Measurements from ENCODE around the gene PSG4. TPM values are rescaled to one million over a fixed set of nuclear protein-coding genes. Genes with fewer than 3 reads are reported as not detected.

Gene PSG4
- polyA plus RNA-seq, 1 experiment = 5.7 TPM

Other genes with a start within 250 kb of the PSG4 start
- gene PSG11, start 179.2 kb downstream of the PSG4 start, polyA plus RNA-seq (2011; rRNA removed) = 0.80 and 0.83 TPM in 2 replicates
- 3.9 and 4.6 TPM in 2 replicates for gene PSG2, start 122.9 kb downstream of the PSG4 start, polyA plus RNA-seq (2011; rRNA removed)
- 674 and 893 TPM in 2 replicates for gene PSG5, start 19.1 kb downstream of the PSG4 start, polyA plus RNA-seq (2011; rRNA removed)
- gene PSG9, start 63.9 kb upstream of the PSG4 start, polyA plus RNA-seq (2011; rRNA removed) = 5.5 and 8.6 TPM in 2 replicates
- gene CD177, start 148.0 kb upstream of the PSG4 start, polyA plus RNA-seq (2011; rRNA removed) = 1.1 and 1.7 TPM in 2 replicates
- not detected in 2 replicates for gene TEX101, start 209.3 kb upstream of the PSG4 start, polyA plus RNA-seq (2011; rRNA removed)